Esophagus muscularis mucosa (tissue), 3 donors: Measurements from ENCODE around the gene ZNF624.
"Not testable (repeated sequence)": the region's sequence is repeated elsewhere in the genome, so short reads cannot be mapped to it uniquely, and the experiment has no call there.

Experiments
- POLR2A ChIP-seq: fragments of 450-650 bp; IDR thresholded peaks from one replicate; pipeline ENCODE4 v1.6.1; 2017; ENCODE audit warnings: antibody characterized with exemption, moderate library complexity, mild to moderate bottlenecking, low read depth
- POLR2AphosphoS5 ChIP-seq, 2 donors: sonication (generic); formaldehyde crosslinking; IDR thresholded peaks; one replicate each; pipeline ENCODE4 v1.6.1; 2017; ENCODE audit warnings: antibody characterized with exemption in 2 of 2
- TF ChIP-seq, protein P1 (sequence below), 3 experiments: fragments of 200-600 bp in 2 of 3; fragments of 450-650 bp in 1 of 3; sonication (generic) in 2 of 3; IDR thresholded peaks; one replicate each; pipeline ENCODE4 v1.5.1; 2017 to 2019; ENCODE audit warnings: antibody characterized with exemption in 3 of 3, mild to moderate bottlenecking in 2 of 3, moderate library complexity in 1 of 3

DNA sequence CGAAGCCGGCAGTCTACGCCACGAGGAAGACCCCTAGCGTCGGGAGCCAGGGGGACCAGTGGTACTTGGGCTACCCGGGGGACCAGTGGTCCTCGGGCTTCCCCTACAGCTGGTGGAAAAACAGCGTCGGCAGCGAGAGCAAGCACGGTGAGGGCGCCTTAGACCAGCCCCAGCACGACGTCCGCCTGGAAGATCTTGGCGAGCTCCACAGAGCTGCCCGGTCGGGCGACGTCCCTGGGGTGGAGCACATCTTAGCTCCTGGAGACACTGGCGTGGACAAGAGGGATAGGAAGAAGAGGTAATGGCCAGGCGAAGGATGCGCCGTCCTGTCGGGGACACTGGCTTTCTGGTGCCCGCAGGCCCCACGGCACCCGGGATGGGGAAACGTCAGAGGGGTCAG is 36.8 kb upstream of the ZNF624 start:
- TF ChIP-seq, protein P1, sequence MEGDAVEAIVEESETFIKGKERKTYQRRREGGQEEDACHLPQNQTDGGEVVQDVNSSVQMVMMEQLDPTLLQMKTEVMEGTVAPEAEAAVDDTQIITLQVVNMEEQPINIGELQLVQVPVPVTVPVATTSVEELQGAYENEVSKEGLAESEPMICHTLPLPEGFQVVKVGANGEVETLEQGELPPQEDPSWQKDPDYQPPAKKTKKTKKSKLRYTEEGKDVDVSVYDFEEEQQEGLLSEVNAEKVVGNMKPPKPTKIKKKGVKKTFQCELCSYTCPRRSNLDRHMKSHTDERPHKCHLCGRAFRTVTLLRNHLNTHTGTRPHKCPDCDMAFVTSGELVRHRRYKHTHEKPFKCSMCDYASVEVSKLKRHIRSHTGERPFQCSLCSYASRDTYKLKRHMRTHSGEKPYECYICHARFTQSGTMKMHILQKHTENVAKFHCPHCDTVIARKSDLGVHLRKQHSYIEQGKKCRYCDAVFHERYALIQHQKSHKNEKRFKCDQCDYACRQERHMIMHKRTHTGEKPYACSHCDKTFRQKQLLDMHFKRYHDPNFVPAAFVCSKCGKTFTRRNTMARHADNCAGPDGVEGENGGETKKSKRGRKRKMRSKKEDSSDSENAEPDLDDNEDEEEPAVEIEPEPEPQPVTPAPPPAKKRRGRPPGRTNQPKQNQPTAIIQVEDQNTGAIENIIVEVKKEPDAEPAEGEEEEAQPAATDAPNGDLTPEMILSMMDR (IDR thresholded peaks at IDR 0.05), result not testable (repeated sequence)
- not testable (repeated sequence) for TF ChIP-seq POLR2A; POLR2AphosphoS5 (IDR thresholded peaks at IDR 0.05)
